Stimulated activated CD4-positive, alpha-beta T cell treated with anti-CD3 and anti-CD28 coated beads, Interleukin-12 subunit alpha, Interleukin-12 subunit beta, amount 100 ng/mL, for 24 hours (primary cell): ENCODE data around the gene CNIH3.

ENCODE experiments used
- DNase-seq, 2 experiments: peaks; one replicate each; pipeline ENCODE4 v3.0.0-alpha.2; 2020; ENCODE audit warnings: low read depth in 2 of 2

The CNIH3 gene

GRCh38 chr1:224774378-224774777, 158.3 kb downstream of the CNIH3 start:
- DNase-seq, result no peak

- no peak for DNase-seq
These were observed 161.1 kb downstream of the CNIH3 start for GRCh38 chr1:224777180-224777579.

DNA sequence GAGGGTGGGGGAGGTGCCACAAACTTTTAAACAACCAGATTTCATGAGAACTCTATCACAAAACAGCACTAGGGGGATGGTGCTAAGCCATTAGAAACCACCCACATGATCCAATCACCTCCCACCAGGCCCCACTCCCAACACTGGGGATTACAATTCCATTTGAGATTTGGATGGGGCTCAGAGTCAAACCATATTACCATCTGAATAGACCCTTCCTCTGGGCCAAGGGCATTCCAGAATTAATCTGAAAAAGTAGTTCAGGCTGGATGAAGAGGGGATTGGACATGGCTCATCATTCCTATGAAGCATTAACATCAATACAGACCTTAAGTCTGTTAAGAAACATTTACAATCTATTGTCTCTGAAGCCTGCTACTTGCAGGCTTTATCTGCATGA, 163.4 kb downstream of the CNIH3 start:
- no peak for DNase-seq

DNA sequence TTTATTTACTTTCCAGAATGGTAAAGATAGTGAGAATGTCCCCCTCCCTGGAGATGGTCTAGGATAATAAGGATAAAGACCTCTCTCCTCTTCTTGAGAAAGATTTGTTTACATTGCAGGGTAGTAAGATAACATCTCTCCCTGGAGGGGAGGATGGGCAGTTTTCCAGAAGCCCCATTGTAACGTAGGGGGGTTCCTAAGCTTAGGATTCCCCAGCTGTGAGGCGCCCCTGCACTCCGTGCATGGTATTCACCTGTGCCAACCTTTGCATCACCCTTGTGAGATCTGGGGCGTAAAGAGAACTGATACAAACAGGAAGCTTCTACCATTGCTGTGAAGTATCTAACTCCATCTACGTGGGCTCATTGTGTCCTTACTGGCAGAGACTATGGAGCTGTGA, 164.6 kb downstream of the CNIH3 start:
- DNase-seq, result no peak

DNA sequence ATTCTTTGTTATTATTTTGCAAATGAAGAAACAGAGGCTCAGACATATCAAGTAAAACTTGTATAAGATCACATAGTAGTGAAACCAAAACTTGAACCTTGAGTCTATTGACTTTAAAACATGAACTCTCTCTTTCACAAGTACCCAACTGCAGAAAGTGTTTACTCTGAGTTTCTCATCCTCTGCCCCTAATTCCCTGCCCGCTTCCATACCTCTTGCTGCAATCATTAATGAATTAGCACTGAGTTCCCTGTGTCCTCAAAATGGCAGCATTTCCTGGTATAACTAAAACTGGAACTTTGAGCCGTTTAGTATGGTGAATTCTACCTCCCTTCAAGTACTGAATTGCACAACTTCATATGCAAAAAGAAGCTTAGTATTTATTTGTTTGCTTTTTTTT, 165.7 kb downstream of the CNIH3 start:
- no peak for DNase-seq

GRCh38 chr1:224782281-224783000, 166.3 kb downstream of the CNIH3 start:
- no peak for DNase-seq

DNA sequence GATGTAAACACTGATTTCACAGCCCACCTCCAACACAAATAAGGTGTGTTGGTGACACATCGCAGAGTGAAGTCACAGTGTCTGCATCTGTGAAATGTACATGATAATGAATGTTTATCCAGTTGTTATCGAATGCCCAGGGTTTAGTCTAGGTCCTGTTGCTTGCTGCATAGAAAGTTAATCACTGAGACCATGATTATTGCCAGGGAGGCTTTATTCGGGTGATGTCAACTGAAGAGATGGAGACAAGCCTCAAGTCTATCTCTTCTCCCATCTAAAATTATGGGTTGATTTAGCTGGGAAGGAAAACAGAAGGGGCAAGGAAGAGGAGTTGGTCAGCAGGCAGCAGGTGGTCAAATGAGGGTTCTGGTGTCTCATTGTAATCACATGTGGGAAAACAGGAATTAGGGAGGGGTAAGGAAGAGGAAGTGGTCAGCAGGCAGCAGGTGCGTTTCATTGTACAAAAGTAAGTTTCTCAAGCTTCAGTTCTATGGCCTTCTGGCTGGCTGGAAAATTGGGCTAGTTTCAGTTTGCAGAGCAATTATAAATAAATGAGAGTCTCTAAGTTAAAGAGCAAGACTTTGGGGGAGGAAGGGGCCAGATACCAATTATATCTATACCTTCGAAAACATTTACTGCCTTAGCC, 167.0 kb downstream of the CNIH3 start:
- DNase-seq, result no peak

DNA sequence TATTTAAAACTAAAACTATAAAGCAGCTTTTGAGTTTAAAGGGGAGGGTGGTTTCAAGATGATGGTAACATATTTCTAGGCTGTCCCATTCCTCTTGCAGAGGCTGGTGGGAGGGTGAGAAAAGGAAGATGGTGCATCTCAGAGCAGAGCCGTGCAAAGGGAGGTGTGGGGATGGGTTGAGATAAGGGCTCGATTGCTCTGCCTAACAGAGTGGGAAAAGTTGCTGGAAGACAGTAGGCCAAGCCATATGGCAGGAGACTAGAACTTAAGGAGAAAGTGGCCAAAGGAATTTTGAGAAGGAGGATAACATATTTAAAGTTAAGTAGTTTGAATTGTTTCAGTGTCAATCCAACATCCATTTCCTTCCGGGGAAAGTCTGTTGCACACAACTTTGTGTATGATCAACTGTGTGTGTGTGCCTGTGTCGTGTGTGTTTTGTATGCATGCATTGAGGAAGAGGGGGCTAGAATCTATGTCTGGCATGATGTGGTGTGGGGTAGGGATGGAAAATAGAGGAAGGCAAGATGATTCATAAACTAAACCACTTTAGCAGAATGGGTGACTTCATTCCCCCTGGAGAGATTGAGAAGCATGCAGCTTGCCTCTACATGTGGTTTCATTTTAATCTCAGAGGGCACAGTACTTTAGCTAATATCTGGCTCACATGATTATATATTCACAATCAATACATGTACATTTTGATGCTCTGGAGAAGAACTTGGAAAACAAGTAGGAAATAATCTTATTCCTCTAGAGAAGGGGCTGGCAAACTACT, 168.3 kb downstream of the CNIH3 start:
- DNase-seq, result no peak

GRCh38 chr1:224785040-224785328, 168.9 kb downstream of the CNIH3 start:
- no peak for DNase-seq

- no peak for DNase-seq
These were observed 169.5 kb downstream of the CNIH3 start for GRCh38 chr1:224785622-224786021.

DNA sequence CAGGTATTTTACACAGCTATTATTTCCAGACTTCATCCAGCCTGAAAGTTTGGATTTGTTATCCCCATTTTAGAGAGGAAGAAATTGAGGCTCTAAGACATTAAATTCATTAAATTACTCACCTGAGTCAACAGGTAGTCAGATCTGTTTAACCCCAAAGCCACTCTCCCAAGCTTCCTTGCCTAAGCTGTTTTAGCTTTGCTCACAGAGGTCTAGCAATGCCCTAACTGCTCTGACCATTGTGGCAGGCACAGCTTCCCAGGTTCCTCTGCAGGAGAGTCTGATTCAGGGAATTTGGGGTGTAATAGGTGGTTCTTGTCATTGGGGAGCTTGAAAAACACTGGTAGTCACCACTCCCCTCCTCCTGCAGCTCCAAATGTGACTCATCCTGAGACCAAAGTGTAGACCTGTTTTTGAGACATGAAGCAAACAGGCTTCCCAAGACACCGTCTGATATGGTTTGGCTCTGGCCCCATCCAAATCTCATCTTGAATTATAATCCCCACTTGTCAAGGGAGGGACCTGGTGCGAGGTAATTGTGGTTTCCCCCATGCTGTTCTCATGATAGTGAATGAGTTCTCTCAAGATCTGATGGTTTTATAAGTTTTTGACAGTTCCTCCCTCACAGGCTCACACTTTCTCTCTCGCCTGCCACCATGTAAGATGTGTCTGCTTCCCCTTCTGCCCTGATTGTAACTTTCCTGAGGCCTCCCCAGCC, 170.6 kb downstream of the CNIH3 start:
- DNase-seq, result no peak

DNA sequence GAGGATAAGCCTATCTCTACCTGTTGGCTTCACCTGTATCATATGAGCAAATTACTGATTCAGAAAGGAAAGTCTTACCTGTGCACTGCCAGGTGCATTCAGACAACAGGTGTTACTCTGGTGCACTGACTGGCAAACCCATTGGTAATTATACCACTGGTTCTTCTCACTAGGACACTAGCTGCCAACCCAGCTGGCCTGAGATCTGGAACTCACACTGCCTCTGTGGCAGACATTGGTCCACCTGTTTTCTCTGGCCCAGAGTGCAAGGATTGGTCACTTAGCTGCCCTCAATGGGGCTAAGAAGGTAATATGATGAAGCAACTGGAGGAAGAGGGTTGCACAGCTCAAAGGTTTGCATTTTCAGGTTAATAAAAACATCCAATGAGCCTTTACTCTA, 173.2 kb downstream of the CNIH3 start:
- DNase-seq, result no peak
